K562 (cell line): ENCODE results near the gene PPP1R12C. TPM values are rescaled to one million over a fixed set of nuclear protein-coding genes. Genes with fewer than 3 reads are reported as not detected.
A peak's percentile ranks its signal among the peaks of the same experiment; 100 is the strongest.

Experiments
- ATAC-seq: fragments of 200-7000 bp; cut with Tn5 transposase; 3 replicates; pipeline ENCODE4 v1.9.1; 2020; ENCODE audit warnings: moderate library complexity
- BruUV-seq: library from RNA; stranded (reverse); fragments of 400-500 nt; replicated peaks from 2 replicates; lab custom pipeline; 2021; lab: Mats Ljungman, UMichigan
- CTCF ChIA-PET: fragments of 300-600 bp; formaldehyde crosslinking; extraction: SDS; loops from one replicate; lab custom pipeline; 2021; ENCODE audit warnings: low intra/inter-chr PET ratio; lab: Yijun Ruan, JAX
- POLR2A ChIA-PET: fragments of 300-600, 350-650 bp; sonication (Branson Sonifier 250); formaldehyde crosslinking; extraction: SDS; loops from one replicate; lab custom pipeline; 2021; ENCODE audit warnings: antibody characterized with exemption, inconsistent platforms; lab: Yijun Ruan, JAX
- DNase-seq, 4 experiments: peaks; one replicate each; pipeline versions ENCODE4 v3.0.0 to v3.0.0-alpha.2; 2011 to 2018; ENCODE audit warnings: low spot score in 3 of 4, mixed read lengths in 3 of 4; ENCODE audit errors: extremely low read depth in 1 of 4
- FAIRE-seq: peaks from 2 replicates; lab custom pipeline; 2011; peaks lifted over from hg19 to GRCh38; lab: Jason Lieb, UNC
- H2AFZ ChIP-seq: 2 replicates; pipeline ENCODE4 v1.6.0; 2011; ENCODE audit warnings: low read depth, low read length, control low read depth, inconsistent platforms
- H3K27ac ChIP-seq: fragments of 200-600 bp; 3 replicates; pipeline ENCODE4 v1.8.0; 2011; ENCODE audit warnings: low read depth, mild to moderate bottlenecking, control low read depth, inconsistent platforms, low read length, moderate library complexity, mixed read lengths; ENCODE audit errors: extremely low read depth
- H3K27me3 ChIP-seq, 2 experiments: fragments of 300-600 bp in 1 of 2; 2 replicates in 1 of 2; 3 replicates in 1 of 2; pipeline versions ENCODE4 v1.6.0 to v1.8.0; 2011; ENCODE audit warnings: inconsistent platforms in 2 of 2, low read length in 2 of 2, mild to moderate bottlenecking in 1 of 2, mixed read lengths in 1 of 2, moderate library complexity in 1 of 2; ENCODE audit not compliant: control insufficient read depth in 2 of 2, insufficient read depth in 2 of 2
- H3K36me3 ChIP-seq: fragments of 300-600 bp; 3 replicates; pipeline ENCODE4 v1.8.0; 2011; ENCODE audit warnings: mild to moderate bottlenecking, low read length, inconsistent platforms; ENCODE audit not compliant: control insufficient read depth, insufficient read depth
- H3K4me1 ChIP-seq, 2 experiments: fragments of 200-600 bp in 1 of 2; replicated peaks in 1 of 2; 2 replicates in 1 of 2; 3 replicates in 1 of 2; pipeline versions ENCODE4 v1.5.1 to v1.8.0; 2011; ENCODE audit warnings: inconsistent platforms in 2 of 2, low read length in 2 of 2, mild to moderate bottlenecking in 1 of 2, mixed read lengths in 1 of 2, moderate library complexity in 1 of 2; ENCODE audit not compliant: control insufficient read depth in 2 of 2, insufficient read depth in 2 of 2
- H3K4me2 ChIP-seq: 2 replicates; pipeline ENCODE4 v1.6.1; 2011; ENCODE audit warnings: low read length, control low read depth, inconsistent platforms, mixed read lengths; ENCODE audit not compliant: insufficient read depth
- H3K4me3 ChIP-seq: fragments of 200-600 bp; sonication (generic), shearing (Covaris generic); 2 replicates; pipeline ENCODE4 v1.5.1; 2016; ENCODE audit warnings: control low read depth, inconsistent platforms
- H3K79me2 ChIP-seq: fragments of 200-600 bp; 3 replicates; pipeline ENCODE4 v1.8.0; 2011; ENCODE audit warnings: low read length, inconsistent platforms; ENCODE audit not compliant: control insufficient read depth, insufficient read depth
- H3K9ac ChIP-seq, 2 experiments: 2 replicates each; pipeline versions ENCODE4 v1.6.0 to v1.6.1; 2011; ENCODE audit warnings: low read depth in 2 of 2, low read length in 2 of 2, control low read depth in 1 of 2, inconsistent platforms in 1 of 2, mild to moderate bottlenecking in 1 of 2, mixed read lengths in 1 of 2; ENCODE audit not compliant: insufficient read depth in 1 of 2
- H3K9me1 ChIP-seq: one replicate; pipeline ENCODE4 v1.6.0; 2011; ENCODE audit warnings: inconsistent platforms, mild to moderate bottlenecking, low read length, moderate library complexity; ENCODE audit not compliant: control insufficient read depth, insufficient read depth
- H3K9me3 ChIP-seq: replicated peaks from 2 replicates; pipeline ENCODE4 v1.5.1; 2011; ENCODE audit warnings: low read depth, low read length, inconsistent platforms; ENCODE audit not compliant: control insufficient read depth, insufficient read depth
- H4K20me1 ChIP-seq: replicated peaks from 2 replicates; pipeline ENCODE4 v1.6.1; 2011; ENCODE audit warnings: low read length, inconsistent platforms, mixed read lengths; ENCODE audit not compliant: control insufficient read depth, insufficient read depth
- HNRNPL ChIP-seq: fragments of 200-400 bp; formaldehyde crosslinking; IDR thresholded peaks from 2 replicates; pipeline ENCODE4 v1.6.1; 2017; ENCODE audit warnings: low read depth, mild to moderate bottlenecking, low read length
- POLR2G ChIP-seq: fragments of 200-400 bp; formaldehyde crosslinking; IDR thresholded peaks from 2 replicates; pipeline ENCODE4 v1.6.1; 2017; ENCODE audit warnings: low read depth, mild to moderate bottlenecking, antibody characterized with exemption, low read length, moderate library complexity
- TCFL5 ChIP-seq: fragments of 250-450 bp; sonication (Bioruptor Pico); conservative IDR thresholded peaks from 2 replicates; pipeline ENCODE4 v1.6.1; 2021; ENCODE audit warnings: mild to moderate bottlenecking, moderate library complexity, matching md5 sums
- ZNF197 ChIP-seq: fragments of 200-800 bp; sonication (Bioruptor generic); IDR thresholded peaks from 2 replicates; pipeline ENCODE4 v1.6.1; 2016; ENCODE audit warnings: low read depth, missing genetic modification characterization, missing compliant biosample characterization
- ZNF75A ChIP-seq: fragments of 450-650 bp; formaldehyde crosslinking; IDR thresholded peaks from 2 replicates; pipeline ENCODE4 v1.4.0; 2020; ENCODE audit warnings: mild to moderate bottlenecking
- ZSCAN29 ChIP-seq: fragments of 450-650 bp; IDR thresholded peaks from 2 replicates; pipeline ENCODE4 v1.6.1; 2017
- WGBS: fragments of 100-300 bp; shearing (Covaris generic); methylation state at CpG from one replicate; pipeline ENCODE4 v1.1.6; 2016; ENCODE audit warnings: low coverage, mixed read lengths; ENCODE audit not compliant: insufficient coverage; ENCODE audit errors: missing lambda C conversion rate; 5-methylcytosine and 5-hydroxymethylcytosine counted together
- in situ Hi-C: fragments of 300-500 bp; cut with MboI; formaldehyde crosslinking; loops from 4 replicates; pipeline ENCODE4 v1.15.0; 2018; ENCODE audit warnings: inconsistent platforms, mixed read lengths
- intact Hi-C: fragments of 100-400 bp; cut with micrococcal nuclease; formaldehyde crosslinking; loops from 2 replicates; pipeline ENCODE4 v1.14.2; 2022
- polyA plus RNA-seq, 8 experiments: library from polyadenylated mRNA; depleted of rRNA in 4 of 8; stranded (reverse) in 5 of 8; unstranded in 3 of 8; fragments of >200 nt; fragmentation: Nextera tagmentation in 2 of 8; fragmentation: Illumina TruSeq in 1 of 8; extraction: Ambion mirVana in 2 of 8; extraction: Trizol in 1 of 8; gene quantifications; 2 replicates each; pipeline versions ENCODE4 v1.2.1 to v1.2.3, GENCODE V29; 2011 to 2014; ENCODE audit warnings: inconsistent platforms in 1 of 8, missing spikeins in 1 of 8
- total RNA-seq, 7 experiments: library from RNA; depleted of rRNA in 6 of 7; stranded (reverse); fragments of >200 nt in 6 of 7; fragmentation: Illumina TruSeq in 2 of 7; extraction: Trizol in 2 of 7; gene quantifications; 2 replicates each; pipeline versions ENCODE4 v1.2.1 to v1.2.3, GENCODE V29; 2011 to 2021; ENCODE audit warnings: low replicate concordance in 1 of 7
- TF ChIP-seq, protein P1 (sequence below): fragments of 450-650 bp; formaldehyde crosslinking; IDR thresholded peaks from 2 replicates; pipeline ENCODE4 v1.4.0; 2020; ENCODE audit warnings: mild to moderate bottlenecking, moderate library complexity

Gene PPP1R12C
- total and polyA plus RNA-seq, 9 of the 15 experiments (the other 6 are each of a cell fraction or from before 2014, with no cell fraction given), result 1.8 to 136 (median 33.7) TPM

DNA sequence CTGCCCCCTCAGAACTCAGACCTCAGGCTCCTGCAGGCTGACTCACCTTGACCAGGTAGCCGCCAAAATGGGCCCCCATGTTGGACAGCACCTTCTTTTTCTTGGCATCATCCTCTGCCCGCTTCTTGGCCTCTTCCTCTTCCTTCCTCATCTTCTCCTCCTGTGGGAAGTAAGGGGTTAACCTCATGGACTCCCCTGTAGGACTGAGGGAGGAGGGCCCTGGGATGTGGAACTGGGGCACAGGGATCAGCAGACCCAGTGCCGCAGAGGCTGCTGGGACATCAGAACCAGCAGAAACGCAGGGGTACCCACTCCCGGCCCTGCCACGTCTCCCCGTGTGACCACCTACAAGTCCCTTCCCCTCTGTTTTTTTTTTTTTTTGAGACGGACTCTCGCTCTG is 20.5 kb upstream of the PPP1R12C start:
- in situ Hi-C loops, result loop anchor here (25.0 kb wide), 1 partner anchor 499 kb away; the partner anchor contains the start of genes CCDC106, ZNF580 and ZNF581
- CTCF ChIA-PET, result no interaction called here
- Histone ChIP-seq H3K4me2 (no peak overlapping the region), H3K27ac (no peak overlapping the region), H3K9ac (no peak overlapping the region), H4K20me1 (no peaks in the 10 kb centered on the region), H3K27me3 (no peaks in the 10 kb centered on the region), H3K4me1 (peaks cover 0 to 32% of the 10 kb centered on the region in 2 experiments; a peak in 2 of 5 replicates), H2AFZ (no peak overlapping the region)
- no peak for FAIRE-seq
- peak in 1 of 4 experiments; percentile 5 for DNase-seq
- no TSS peak for BruUV-seq
- ATAC-seq, result no peak
- TF ChIP-seq POLR2G (peak; percentile 42; the same call in 1 of the 2 replicates), ZSCAN29 (no peak), ZNF75A (no peak)
- TF ChIP-seq, all 486 proteins: peak for 1
- 89% methylated on average over 4 of the region's 9 CpGs for WGBS
- H3K9me1 ChIP-seq, result no peaks in the 10 kb centered on the region
- POLR2A ChIA-PET, result no interaction called here
- no peak overlapping the region for H3K4me3 ChIP-seq
- H3K9me3 ChIP-seq, result no peaks in the 10 kb centered on the region
- intact Hi-C loops, result no loop called here
- peaks cover 57% of the 10 kb centered on the region for H3K36me3 ChIP-seq
- H3K79me2 ChIP-seq, result no peaks in the 10 kb centered on the region

DNA sequence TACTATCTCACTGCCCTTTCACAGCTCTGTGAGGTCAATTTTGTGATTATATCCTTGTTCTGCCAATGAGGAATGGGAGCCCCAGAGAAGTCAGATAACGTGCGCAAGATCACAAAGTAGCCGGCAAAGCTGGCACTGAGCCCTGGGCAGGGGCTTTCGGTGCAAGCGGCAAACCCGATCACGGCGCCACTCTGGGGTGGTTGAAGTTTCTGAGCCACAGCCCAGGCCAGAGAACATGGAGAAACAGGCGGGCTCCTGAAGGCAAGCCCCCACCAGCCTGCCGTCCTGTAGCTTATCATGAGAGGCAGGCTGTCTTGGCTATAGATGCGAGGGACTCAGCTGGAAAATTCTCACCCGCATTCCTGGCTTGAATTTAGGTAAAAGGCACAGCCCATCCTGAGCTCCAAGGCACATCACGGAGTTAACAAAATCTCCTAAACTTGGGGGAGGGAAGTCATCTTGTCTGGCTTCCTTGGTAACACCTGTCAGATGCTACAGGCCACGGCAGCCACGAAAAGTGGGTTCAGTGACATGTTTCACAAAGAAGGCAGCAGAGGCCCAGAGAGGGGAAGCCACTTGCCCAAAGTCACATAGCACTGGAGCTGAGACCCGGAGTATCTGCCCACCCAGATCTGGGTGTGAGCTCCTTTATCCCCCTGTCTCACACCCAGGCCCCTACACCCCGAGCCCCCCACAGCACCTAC is 19.1 kb upstream of the PPP1R12C start:
- no peak for TF ChIP-seq HNRNPL
- TF ChIP-seq TCFL5, result no peak
- no peak for TF ChIP-seq ZNF197 (CRISPR knock-in tag)
- TF ChIP-seq, protein P1, sequence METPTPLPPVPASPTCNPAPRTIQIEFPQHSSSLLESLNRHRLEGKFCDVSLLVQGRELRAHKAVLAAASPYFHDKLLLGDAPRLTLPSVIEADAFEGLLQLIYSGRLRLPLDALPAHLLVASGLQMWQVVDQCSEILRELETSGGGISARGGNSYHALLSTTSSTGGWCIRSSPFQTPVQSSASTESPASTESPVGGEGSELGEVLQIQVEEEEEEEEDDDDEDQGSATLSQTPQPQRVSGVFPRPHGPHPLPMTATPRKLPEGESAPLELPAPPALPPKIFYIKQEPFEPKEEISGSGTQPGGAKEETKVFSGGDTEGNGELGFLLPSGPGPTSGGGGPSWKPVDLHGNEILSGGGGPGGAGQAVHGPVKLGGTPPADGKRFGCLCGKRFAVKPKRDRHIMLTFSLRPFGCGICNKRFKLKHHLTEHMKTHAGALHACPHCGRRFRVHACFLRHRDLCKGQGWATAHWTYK (CRISPR knock-in tag), result peak; percentile 80; the same call in 1 of the 2 replicates
- peaks cover 0 to 24% of the 10 kb centered on the region in 2 experiments; a peak in 2 of 5 replicates for H3K4me1 ChIP-seq
- no peaks in the 10 kb centered on the region for H4K20me1 ChIP-seq
- no peak overlapping the region for H2AFZ ChIP-seq
- in situ Hi-C loops, result loop anchor here (25.0 kb wide), 1 partner anchor 501 kb away; the partner anchor contains the start of genes CCDC106, ZNF580 and ZNF581
- no peak for ATAC-seq
- WGBS, result 88% methylated on average over 16 of the region's 17 CpGs
- BruUV-seq, result no TSS peak
- no peaks in the 10 kb centered on the region for H3K27me3 ChIP-seq
- H3K4me2 ChIP-seq, result no peak overlapping the region
- no peaks in the 10 kb centered on the region for H3K79me2 ChIP-seq
- H3K36me3 ChIP-seq, result peaks cover 61% of the 10 kb centered on the region
- no peak overlapping the region for H3K27ac ChIP-seq
- ChIA-PET POLR2A (interaction anchor here (1.0 to 1.6 kb wide), 2 partner anchors 10 to 23 kb away, joined by 3 to 4 read pairs; no protein-coding TSS in a partner anchor), CTCF (interaction anchor here (0.5 kb wide), 1 partner anchor 165 kb away, joined by 3 read pairs; no protein-coding TSS in a partner anchor)
- H3K9ac ChIP-seq, result peak overlapping the region in 1 of 2 experiments; percentile 60; a peak in 1 of 4 replicates
- no peaks in the 10 kb centered on the region for H3K9me1 ChIP-seq
- intact Hi-C loops, result no loop called here
- FAIRE-seq, result no peak
- H3K4me3 ChIP-seq, result no peak overlapping the region
- no peaks in the 10 kb centered on the region for H3K9me3 ChIP-seq
- no peak for DNase-seq
